ENCODE results near the gene ERICH4.
"Not testable (repeated sequence)": the region's sequence is repeated elsewhere in the genome, so short reads cannot be mapped to it uniquely, and the experiment has no call there.

Gene ERICH4

GRCh38 chr19:41452584-41453275, 9.8 kb downstream of the ERICH4 start:
- no peak for DNase-seq
- Histone ChIP-seq H3K4me1 (no peaks in the 10 kb centered on the region), H3K4me3 (ENCODE audit: low read depth, low read length) (no peak overlapping the region), H3K27me3 (peaks cover 37% of the 10 kb centered on the region), H3K36me3 (no peaks in the 10 kb centered on the region), H3K9me3 (no peaks in the 10 kb centered on the region; the same call in 1 of the 2 replicates)
- no peak for TF ChIP-seq CTCF (IDR thresholded peaks at IDR 0.05; ENCODE audit: low read depth, low read length)

- Histone ChIP-seq H3K36me3 (no peaks in the 10 kb centered on the region), H3K4me3 (ENCODE audit: low read depth, low read length) (no peak overlapping the region), H3K27me3 (peaks cover 53% of the 10 kb centered on the region), H3K4me1 (no peaks in the 10 kb centered on the region), H3K9me3 (no peaks in the 10 kb centered on the region; the same call in 1 of the 2 replicates)
- TF ChIP-seq CTCF (IDR thresholded peaks at IDR 0.05; ENCODE audit: low read depth, low read length), result no peak
- DNase-seq, result no peak
Measured at GRCh38 chr19:41455936-41456335, 13.0 kb downstream of the ERICH4 start.

- no peaks in the 10 kb centered on the region for H3K4me1 ChIP-seq
- H3K4me3 ChIP-seq (ENCODE audit: low read depth, low read length), result no peak overlapping the region
- no peaks in the 10 kb centered on the region; the same call in 1 of the 2 replicates for H3K9me3 ChIP-seq
- no peak for TF ChIP-seq CTCF (IDR thresholded peaks at IDR 0.05; ENCODE audit: low read depth, low read length)
- DNase-seq, result no peak
- peaks cover 58% of the 10 kb centered on the region for H3K27me3 ChIP-seq
- no peaks in the 10 kb centered on the region for H3K36me3 ChIP-seq
Measured at GRCh38 chr19:41456342-41456918, 13.5 kb downstream of the ERICH4 start.

GRCh38 chr19:41457241-41457640, 14.3 kb downstream of the ERICH4 start:
- H3K36me3 ChIP-seq, result no peaks in the 10 kb centered on the region
- TF ChIP-seq CTCF (IDR thresholded peaks at IDR 0.05; ENCODE audit: low read depth, low read length), result no peak
- no peaks in the 10 kb centered on the region for H3K4me1 ChIP-seq
- H3K9me3 ChIP-seq, result no peaks in the 10 kb centered on the region; the same call in 1 of the 2 replicates
- H3K4me3 ChIP-seq (ENCODE audit: low read depth, low read length), result no peak overlapping the region
- DNase-seq, result no peak
- H3K27me3 ChIP-seq, result peaks cover 66% of the 10 kb centered on the region

GRCh38 chr19:41462497-41462896, 19.5 kb downstream of the ERICH4 start:
- no peak for DNase-seq
- Histone ChIP-seq H3K36me3 (no peaks in the 10 kb centered on the region), H3K4me3 (ENCODE audit: low read depth, low read length) (no peak overlapping the region), H3K9me3 (no peaks in the 10 kb centered on the region), H3K27me3 (peaks cover 90% of the 10 kb centered on the region), H3K4me1 (no peaks in the 10 kb centered on the region)
- no peak for TF ChIP-seq CTCF (IDR thresholded peaks at IDR 0.05; ENCODE audit: low read depth, low read length)

- H3K9me3 ChIP-seq; H3K4me3 ChIP-seq (ENCODE audit: low read depth, low read length); DNase-seq; H3K36me3 ChIP-seq; H3K4me1 ChIP-seq: not testable (repeated sequence)
- H3K27me3 ChIP-seq, result peaks cover 89% of the 10 kb centered on the region
Measured at GRCh38 chr19:41463257-41464256, 20.6 kb downstream of the ERICH4 start.

All from BE2C (cell line).